Measurements from ENCODE around the gene ALPG. TPM values are rescaled to one million over a fixed set of nuclear protein-coding genes. Genes with fewer than 3 reads are reported as not detected.

Gene ALPG
- total RNA-seq, 1 donor from 2014 or later: not detected

GRCh38 chr2:232385660-232386489 is 20.8 kb upstream of the ALPG start:
- Histone ChIP-seq H3K4me1 (peaks cover 8% of the 10 kb centered on the region), H3K79me2 (ENCODE audit: low read depth) (no peaks in the 10 kb centered on the region), H3K36me3 (no peaks in the 10 kb centered on the region), H3F3A (ENCODE audit: low read depth) (peaks cover 7% of the 10 kb centered on the region), H3K27ac (no peak overlapping the region), H2AFZ (replicated peaks) (no peak overlapping the region), H3K9ac (no peak overlapping the region), H4K20me1 (ENCODE audit: low read depth) (no peaks in the 10 kb centered on the region), H3K4me2 (no peak overlapping the region), H3K4me3 (no peak overlapping the region), H3K9me3 (ENCODE audit: low read depth) (no peaks in the 10 kb centered on the region), H3K27me3 (peaks cover 86% of the 10 kb centered on the region)
- peaks cover 3% of the 10 kb centered on the region for H3K9me3 Mint-ChIP-seq
- H3K4me3 Mint-ChIP-seq: peak overlapping the region; percentile 53
- no peaks in the 10 kb centered on the region for H3K36me3 Mint-ChIP-seq
- peaks cover 8% of the 10 kb centered on the region for H3K4me1 Mint-ChIP-seq
- peak; percentile 22 for DNase-seq (ENCODE audit: low spot score)
- TF ChIP-seq EZH2phosphoT487 (IDR thresholded peaks at IDR 0.05) (no peak), EZH2 (IDR thresholded peaks at IDR 0.05) (no peak)
- TF ChIP-seq, protein P1, sequence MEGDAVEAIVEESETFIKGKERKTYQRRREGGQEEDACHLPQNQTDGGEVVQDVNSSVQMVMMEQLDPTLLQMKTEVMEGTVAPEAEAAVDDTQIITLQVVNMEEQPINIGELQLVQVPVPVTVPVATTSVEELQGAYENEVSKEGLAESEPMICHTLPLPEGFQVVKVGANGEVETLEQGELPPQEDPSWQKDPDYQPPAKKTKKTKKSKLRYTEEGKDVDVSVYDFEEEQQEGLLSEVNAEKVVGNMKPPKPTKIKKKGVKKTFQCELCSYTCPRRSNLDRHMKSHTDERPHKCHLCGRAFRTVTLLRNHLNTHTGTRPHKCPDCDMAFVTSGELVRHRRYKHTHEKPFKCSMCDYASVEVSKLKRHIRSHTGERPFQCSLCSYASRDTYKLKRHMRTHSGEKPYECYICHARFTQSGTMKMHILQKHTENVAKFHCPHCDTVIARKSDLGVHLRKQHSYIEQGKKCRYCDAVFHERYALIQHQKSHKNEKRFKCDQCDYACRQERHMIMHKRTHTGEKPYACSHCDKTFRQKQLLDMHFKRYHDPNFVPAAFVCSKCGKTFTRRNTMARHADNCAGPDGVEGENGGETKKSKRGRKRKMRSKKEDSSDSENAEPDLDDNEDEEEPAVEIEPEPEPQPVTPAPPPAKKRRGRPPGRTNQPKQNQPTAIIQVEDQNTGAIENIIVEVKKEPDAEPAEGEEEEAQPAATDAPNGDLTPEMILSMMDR (IDR thresholded peaks at IDR 0.05): no peak
- peaks cover 69% of the 10 kb centered on the region for H3K27me3 Mint-ChIP-seq (ENCODE audit: insufficient read depth, low read depth)
- H3K27ac Mint-ChIP-seq: no peak overlapping the region

- Histone ChIP-seq H3K27me3 (peaks cover 86% of the 10 kb centered on the region), H2AFZ (replicated peaks) (no peak overlapping the region), H3K4me1 (peaks cover 8% of the 10 kb centered on the region), H3K9ac (no peak overlapping the region), H3K9me3 (ENCODE audit: low read depth) (no peaks in the 10 kb centered on the region), H3K36me3 (no peaks in the 10 kb centered on the region), H3F3A (ENCODE audit: low read depth) (peaks cover 7% of the 10 kb centered on the region), H4K20me1 (ENCODE audit: low read depth) (no peaks in the 10 kb centered on the region), H3K27ac (no peak overlapping the region), H3K79me2 (ENCODE audit: low read depth) (no peaks in the 10 kb centered on the region), H3K4me3 (no peak overlapping the region), H3K4me2 (peak overlapping the region; percentile 39)
- Mint-ChIP-seq H3K27ac (no peak overlapping the region), H3K9me3 (peaks cover 3% of the 10 kb centered on the region), H3K4me3 (peak overlapping the region; percentile 53), H3K4me1 (peaks cover 8% of the 10 kb centered on the region), H3K36me3 (no peaks in the 10 kb centered on the region), H3K27me3 (ENCODE audit: insufficient read depth, low read depth) (peaks cover 72% of the 10 kb centered on the region)
- peak; percentile 80 for TF ChIP-seq EZH2phosphoT487 (IDR thresholded peaks at IDR 0.05)
- no peak for TF ChIP-seq EZH2 (IDR thresholded peaks at IDR 0.05)
- peak; percentile 38 for DNase-seq (ENCODE audit: low spot score)
Observed at GRCh38 chr2:232386490-232386739, 20.2 kb upstream of the ALPG start.

- Histone ChIP-seq H3K27ac (no peak overlapping the region), H3K79me2 (ENCODE audit: low read depth) (no peaks in the 10 kb centered on the region), H3K4me2 (peak overlapping the region; percentile 39), H3K4me3 (peak overlapping the region; percentile 11), H4K20me1 (ENCODE audit: low read depth) (no peaks in the 10 kb centered on the region), H3F3A (ENCODE audit: low read depth) (peaks cover 7% of the 10 kb centered on the region), H3K4me1 (peaks cover 8% of the 10 kb centered on the region), H2AFZ (replicated peaks) (no peak overlapping the region), H3K9me3 (ENCODE audit: low read depth) (no peaks in the 10 kb centered on the region), H3K36me3 (no peaks in the 10 kb centered on the region), H3K9ac (no peak overlapping the region), H3K27me3 (peaks cover 81% of the 10 kb centered on the region)
- DNase-seq (ENCODE audit: low spot score): peak; percentile 32
- H3K9me3 Mint-ChIP-seq: peaks cover 3% of the 10 kb centered on the region
- TF ChIP-seq, protein P1 (IDR thresholded peaks at IDR 0.05): no peak
- peak; percentile 77 for TF ChIP-seq EZH2phosphoT487 (IDR thresholded peaks at IDR 0.05)
- peak; percentile 85 for TF ChIP-seq EZH2 (IDR thresholded peaks at IDR 0.05)
- peaks cover 72% of the 10 kb centered on the region for H3K27me3 Mint-ChIP-seq (ENCODE audit: insufficient read depth, low read depth)
- no peak overlapping the region for H3K4me3 Mint-ChIP-seq
- H3K27ac Mint-ChIP-seq: no peak overlapping the region
- peaks cover 8% of the 10 kb centered on the region for H3K4me1 Mint-ChIP-seq
- no peaks in the 10 kb centered on the region for H3K36me3 Mint-ChIP-seq
Observed at GRCh38 chr2:232386740-232387450, 19.7 kb upstream of the ALPG start.
